Stimulated activated CD4-positive, alpha-beta T cell treated with anti-CD3 and anti-CD28 coated beads, Interleukin-4, amount 100 ng/mL, for 24 hours (primary cell): ENCODE data around the gene OR2T27.
A peak's percentile ranks its signal among the peaks of the same experiment; 100 is the strongest.
"Not testable (repeated sequence)": the region's sequence is repeated elsewhere in the genome, so short reads cannot be mapped to it uniquely, and the experiment has no call there.

Experiments
- DNase-seq: peaks from one replicate; pipeline ENCODE4 v3.0.0-alpha.2; 2020

OR2T27 gene

DNA sequence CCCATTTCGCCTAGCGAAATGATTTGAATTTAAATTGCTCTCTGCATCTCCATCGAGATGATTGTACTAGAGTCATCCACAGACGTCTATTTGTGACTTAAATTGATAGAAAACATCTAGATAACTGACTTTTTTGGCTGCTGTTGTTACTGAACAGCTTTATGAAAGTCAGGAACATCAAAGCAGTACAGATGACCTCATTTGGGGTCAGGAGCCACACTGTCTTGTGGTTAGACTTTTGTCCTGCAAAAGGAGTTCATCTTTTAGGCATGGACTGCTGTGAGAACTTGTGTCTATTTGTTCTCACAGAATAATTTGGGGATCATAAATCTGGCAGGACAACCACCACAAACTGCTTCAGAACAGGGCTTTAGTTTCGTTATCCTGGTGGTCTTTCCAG lies 15.7 kb downstream of the OR2T27 start:
- not testable (repeated sequence) for DNase-seq

GRCh38 chr1:248636612-248637011 lies 18.7 kb downstream of the OR2T27 start:
- DNase-seq = not testable (repeated sequence)

- DNase-seq = not testable (repeated sequence)
Observed at GRCh38 chr1:248634991-248635390, 20.3 kb downstream of the OR2T27 start, which contains the start of gene OR2T11. OR2T11 (minus strand) TSS chr1:248635091; CDS start chr1:248627128, 7,963 bp downstream.

DNA sequence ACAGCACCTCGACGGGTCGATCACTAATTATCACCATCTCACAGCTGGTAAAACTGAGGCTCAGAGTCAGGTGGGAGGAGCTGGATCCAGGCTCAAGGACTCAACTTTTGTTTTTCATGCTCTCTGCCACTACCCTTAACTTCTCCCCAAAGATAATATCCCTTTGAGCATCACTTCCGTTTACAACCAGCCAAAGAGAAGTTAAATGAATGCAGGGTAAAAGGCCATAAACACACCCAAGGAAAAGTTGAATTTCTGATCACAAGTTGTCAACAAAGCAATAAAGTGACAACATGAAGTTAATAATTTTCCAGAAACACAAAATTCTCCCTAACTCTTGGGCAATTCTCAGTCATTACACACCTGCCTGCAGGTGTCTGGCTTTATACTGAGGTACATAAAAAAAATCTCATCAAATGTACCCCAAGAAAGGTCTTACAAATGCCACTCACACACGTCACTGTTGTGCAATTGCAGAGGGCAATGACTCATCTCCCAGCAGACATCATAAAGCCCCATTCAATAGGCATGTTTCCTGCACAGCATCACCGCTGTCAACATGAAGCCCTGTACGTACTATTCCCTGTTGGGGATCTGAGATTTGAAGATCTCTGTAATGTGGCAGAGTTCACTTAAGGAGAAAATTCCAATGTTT lies 23.8 kb downstream of the OR2T27 start:
- no peak for DNase-seq

DNA sequence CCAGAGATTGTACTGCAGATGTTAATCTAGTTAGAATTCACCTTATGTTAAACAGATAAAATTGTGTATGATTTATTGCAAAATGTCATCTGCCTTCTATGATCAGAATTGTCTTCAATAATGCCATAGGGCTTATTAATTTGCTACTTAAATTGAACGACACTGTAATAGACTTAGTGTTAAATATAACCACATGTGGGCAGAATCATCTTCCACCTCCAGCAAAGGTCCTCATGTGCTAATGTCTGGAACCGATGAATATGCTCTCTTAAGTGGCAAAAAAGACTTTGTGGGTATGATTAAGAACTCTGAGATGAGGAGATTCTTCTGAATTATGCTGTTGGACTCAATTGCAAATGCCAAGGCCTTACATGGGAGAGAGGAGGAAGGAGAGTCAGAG lies 24.8 kb downstream of the OR2T27 start:
- no peak for DNase-seq

DNA sequence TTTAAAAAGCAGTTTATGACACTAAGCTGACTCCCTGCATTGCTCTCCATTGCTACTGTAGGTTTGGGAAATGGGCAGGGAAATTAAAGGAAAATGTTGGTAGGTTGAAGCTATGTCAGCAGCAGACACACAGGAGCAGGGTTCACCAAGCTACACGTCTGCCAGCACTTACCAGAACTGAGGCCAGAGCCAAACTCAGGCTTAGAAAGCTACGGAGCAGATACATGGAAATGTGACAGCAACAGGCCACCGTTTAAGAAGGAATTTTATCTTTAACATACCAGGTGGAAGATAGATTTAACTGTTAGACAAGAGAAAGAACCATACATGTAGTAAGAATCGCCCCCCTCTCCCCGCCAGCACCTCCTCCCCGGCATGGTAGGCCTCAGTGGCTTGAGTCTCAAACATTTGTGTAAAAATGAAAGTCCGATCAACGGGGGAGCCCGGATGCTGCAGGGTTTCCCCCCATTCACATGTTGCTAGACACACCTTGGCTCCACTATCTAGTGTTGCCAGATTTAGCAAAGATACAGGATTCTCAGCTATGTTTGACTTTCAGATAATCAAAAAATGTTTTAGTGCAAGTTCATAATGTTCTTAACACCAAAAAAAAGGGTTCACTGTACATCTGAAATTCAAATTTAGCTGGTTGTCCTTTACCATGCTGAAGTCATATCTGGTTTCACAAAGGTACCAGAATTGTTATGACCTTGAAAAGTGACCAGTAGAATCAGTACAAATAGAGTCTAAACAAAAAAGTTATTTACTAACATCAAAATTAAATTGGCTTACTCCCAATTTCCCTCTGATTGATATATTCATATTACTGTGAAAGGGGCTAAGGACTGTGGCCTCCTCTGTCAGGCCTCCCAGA lies 27.1 kb downstream of the OR2T27 start:
- DNase-seq = no peak

DNA sequence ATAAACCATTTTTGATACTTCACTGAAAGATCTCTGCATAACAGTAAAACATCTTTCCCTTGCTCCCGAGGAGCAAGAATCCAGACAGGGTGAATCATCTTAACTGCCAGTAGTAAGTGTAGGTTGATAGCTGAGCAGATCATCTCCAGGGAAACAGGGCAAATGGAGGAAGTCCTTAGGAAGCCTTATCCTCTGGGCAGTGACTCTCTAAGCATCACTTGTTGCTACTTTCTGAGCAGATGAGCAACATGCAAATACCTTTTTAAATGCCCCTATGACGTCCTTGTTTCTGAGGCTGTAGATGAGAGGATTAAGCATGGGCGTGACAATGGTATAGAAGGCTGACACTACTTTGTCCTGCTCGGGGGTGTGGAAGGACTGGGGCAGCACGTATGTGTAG lies 29.4 kb downstream of the OR2T27 start:
- no peak for DNase-seq

DNA sequence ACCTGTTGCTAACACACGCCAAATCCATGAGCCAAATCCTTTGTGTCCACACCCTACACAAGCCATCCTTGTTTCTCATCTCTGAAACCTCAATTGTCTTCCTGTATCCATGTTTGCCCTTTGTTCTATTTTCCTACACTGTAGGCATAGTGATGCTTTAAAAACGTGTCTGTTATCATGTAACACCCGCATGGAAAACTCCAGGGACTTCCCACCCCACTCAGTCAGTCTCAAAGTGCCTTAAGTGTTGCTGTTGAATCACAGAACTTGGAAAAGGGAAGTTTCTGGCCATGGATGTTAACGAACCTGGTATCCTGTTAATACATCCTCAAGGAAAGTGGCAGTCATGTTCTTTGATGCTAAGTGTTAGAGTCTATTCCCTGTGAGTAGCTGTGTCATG lies 30.2 kb downstream of the OR2T27 start:
- DNase-seq = no peak

DNA sequence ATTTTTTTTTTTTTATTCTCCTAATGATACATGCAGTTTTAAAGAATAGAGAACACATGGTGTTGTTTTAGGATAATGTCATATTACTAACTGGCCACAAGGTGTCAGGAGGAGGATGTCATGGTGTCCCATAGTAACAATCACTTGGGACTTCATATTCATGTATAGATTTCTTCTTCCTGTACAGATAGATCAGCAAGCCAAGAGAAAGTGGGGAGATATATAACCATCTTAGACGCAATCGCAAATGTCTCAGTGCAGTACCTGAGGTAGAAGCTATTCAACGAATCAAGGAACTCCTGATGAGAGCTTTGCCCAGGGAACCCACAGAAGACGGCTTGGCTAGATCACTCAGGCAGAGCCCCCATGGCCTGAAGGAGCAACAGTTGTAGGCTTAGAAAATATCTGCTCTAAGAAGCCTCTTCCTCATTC lies 32.7 kb downstream of the OR2T27 start:
- no peak for DNase-seq

- no peak for DNase-seq
Observed at GRCh38 chr1:248621770-248622169, 33.6 kb downstream of the OR2T27 start.

DNA sequence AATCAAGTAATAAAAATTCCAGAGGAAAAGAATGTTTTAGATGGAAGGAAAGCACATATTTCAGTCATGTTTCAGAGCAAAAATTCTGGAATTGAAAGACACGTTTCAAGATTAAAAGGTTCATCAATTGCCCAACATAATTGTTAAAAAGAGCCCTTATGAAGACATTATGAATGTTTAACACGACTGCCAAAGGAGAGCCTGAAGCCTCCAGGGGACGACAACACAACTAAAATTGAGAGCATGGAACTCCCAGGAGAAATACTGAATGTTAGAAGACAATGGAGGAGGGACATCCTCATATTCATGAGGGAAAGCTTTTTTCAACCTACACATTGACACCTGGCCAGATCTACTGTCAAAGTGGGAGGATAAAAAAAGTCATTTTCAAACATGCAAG lies 36.5 kb downstream of the OR2T27 start:
- DNase-seq = peak; percentile 61

GRCh38 chr1:248618119-248618518 lies 37.2 kb downstream of the OR2T27 start:
- DNase-seq = no peak

GRCh38 chr1:248613742-248614141 lies 41.6 kb downstream of the OR2T27 start:
- no peak for DNase-seq

DNA sequence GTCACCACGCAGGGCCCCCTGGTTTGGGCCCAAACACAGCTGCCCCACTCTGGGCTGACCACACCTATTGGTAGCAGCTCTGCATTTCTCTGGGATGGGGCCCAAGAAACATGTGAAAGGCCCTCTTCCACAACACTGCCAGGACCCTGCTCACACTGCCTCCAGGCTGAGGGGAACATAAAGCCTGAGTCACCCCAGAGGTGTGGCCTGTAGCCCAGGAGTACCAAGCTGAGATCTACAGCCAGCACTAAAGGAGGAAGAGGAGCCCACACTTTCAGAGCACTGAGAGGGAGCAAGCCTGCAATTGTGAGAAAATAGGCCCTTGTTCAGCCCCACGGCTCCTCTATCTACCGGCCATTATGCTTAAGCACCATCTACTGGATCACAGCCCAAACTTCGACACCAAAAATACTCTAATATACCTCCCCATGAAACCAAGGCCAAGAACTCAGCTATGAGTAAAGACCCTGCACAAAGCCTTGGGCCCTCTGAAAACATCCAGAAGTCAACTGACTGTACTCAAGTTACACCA lies 43.4 kb downstream of the OR2T27 start:
- DNase-seq = no peak

DNA sequence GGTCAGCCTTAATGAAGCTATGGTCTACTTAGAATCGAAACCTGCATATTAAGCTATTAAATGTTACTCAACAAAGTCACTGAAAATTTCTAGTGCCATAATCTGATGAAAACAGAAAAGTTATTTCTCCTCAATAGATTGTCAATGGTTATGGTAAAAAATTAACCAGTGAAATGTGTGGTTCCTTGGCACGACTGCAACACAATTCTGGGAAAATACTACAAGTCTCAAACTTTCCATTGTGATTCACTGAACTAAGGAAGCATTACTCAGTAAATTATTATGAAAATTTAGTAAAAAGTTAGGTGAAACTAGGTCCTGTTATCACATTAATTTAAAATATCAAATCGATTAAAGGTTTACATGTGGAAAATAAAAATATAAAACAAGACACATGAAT lies 45.0 kb downstream of the OR2T27 start:
- no peak for DNase-seq
